Stimulated activated naive CD8-positive, alpha-beta T cell treated with anti-CD3 and anti-CD28 coated beads, Interleukin-15, Interleukin-2, amounts not matched to agents 100 ng/mL and 50 ng/mL, for 24 hours (primary cell): ENCODE data around the gene PKP1.

Experiments
- H3K27ac Mint-ChIP-seq: one replicate; pipeline ENCODE4 v1.8.0; 2021; ENCODE audit warnings: mild to moderate bottlenecking, mixed read lengths
- H3K27me3 Mint-ChIP-seq: one replicate; pipeline ENCODE4 v1.8.0; 2021; ENCODE audit warnings: mixed read lengths
- H3K36me3 Mint-ChIP-seq: one replicate; pipeline ENCODE4 v1.8.0; 2021; ENCODE audit warnings: low read depth, mixed read lengths
- H3K4me1 Mint-ChIP-seq: one replicate; pipeline ENCODE4 v1.8.0; 2021; ENCODE audit warnings: low read depth, mixed read lengths
- H3K4me3 Mint-ChIP-seq: one replicate; pipeline ENCODE4 v1.8.0; 2021; ENCODE audit warnings: mild to moderate bottlenecking, mixed read lengths
- H3K9me3 Mint-ChIP-seq: one replicate; pipeline ENCODE4 v1.8.0; 2021; ENCODE audit warnings: mixed read lengths

Gene PKP1

GRCh38 chr1:201332616-201333335, 49.5 kb downstream of the PKP1 start:
- no peaks in the 10 kb centered on the region for H3K9me3 Mint-ChIP-seq
- no peaks in the 10 kb centered on the region for H3K36me3 Mint-ChIP-seq
- H3K27me3 Mint-ChIP-seq = no peaks in the 10 kb centered on the region
- no peak overlapping the region for H3K27ac Mint-ChIP-seq
- no peak overlapping the region for H3K4me3 Mint-ChIP-seq
- no peaks in the 10 kb centered on the region for H3K4me1 Mint-ChIP-seq

GRCh38 chr1:201334325-201335173, 51.2 kb downstream of the PKP1 start:
- Mint-ChIP-seq H3K4me3 (no peak overlapping the region), H3K4me1 (no peaks in the 10 kb centered on the region), H3K36me3 (no peaks in the 10 kb centered on the region), H3K27me3 (peaks cover 4% of the 10 kb centered on the region), H3K9me3 (no peaks in the 10 kb centered on the region), H3K27ac (no peak overlapping the region)

GRCh38 chr1:201335174-201335870, 52.0 kb downstream of the PKP1 start:
- H3K36me3 Mint-ChIP-seq = no peaks in the 10 kb centered on the region
- H3K9me3 Mint-ChIP-seq = no peaks in the 10 kb centered on the region
- no peak overlapping the region for H3K4me3 Mint-ChIP-seq
- no peak overlapping the region for H3K27ac Mint-ChIP-seq
- H3K27me3 Mint-ChIP-seq = peaks cover 4% of the 10 kb centered on the region
- no peaks in the 10 kb centered on the region for H3K4me1 Mint-ChIP-seq

- H3K27ac Mint-ChIP-seq = no peak overlapping the region
- H3K36me3 Mint-ChIP-seq = no peaks in the 10 kb centered on the region
- no peak overlapping the region for H3K4me3 Mint-ChIP-seq
- peaks cover 4% of the 10 kb centered on the region for H3K27me3 Mint-ChIP-seq
- no peaks in the 10 kb centered on the region for H3K9me3 Mint-ChIP-seq
- H3K4me1 Mint-ChIP-seq = no peaks in the 10 kb centered on the region
These were observed 52.6 kb downstream of the PKP1 start for GRCh38 chr1:201335901-201336300.

GRCh38 chr1:201336711-201337450, 53.6 kb downstream of the PKP1 start:
- H3K27me3 Mint-ChIP-seq = peaks cover 10% of the 10 kb centered on the region
- H3K27ac Mint-ChIP-seq = no peak overlapping the region
- H3K9me3 Mint-ChIP-seq = no peaks in the 10 kb centered on the region
- H3K4me3 Mint-ChIP-seq = no peak overlapping the region
- no peaks in the 10 kb centered on the region for H3K36me3 Mint-ChIP-seq
- no peaks in the 10 kb centered on the region for H3K4me1 Mint-ChIP-seq

GRCh38 chr1:201341377-201341776, 58.1 kb downstream of the PKP1 start:
- Mint-ChIP-seq H3K4me3 (no peak overlapping the region), H3K27ac (no peak overlapping the region), H3K4me1 (no peaks in the 10 kb centered on the region), H3K27me3 (peaks cover 14% of the 10 kb centered on the region), H3K9me3 (no peaks in the 10 kb centered on the region), H3K36me3 (no peaks in the 10 kb centered on the region)

GRCh38 chr1:201344206-201345080, 61.1 kb downstream of the PKP1 start:
- H3K4me1 Mint-ChIP-seq = no peaks in the 10 kb centered on the region

GRCh38 chr1:201345081-201345355, 61.7 kb downstream of the PKP1 start:
- Mint-ChIP-seq H3K27ac (no peak overlapping the region), H3K4me1 (no peaks in the 10 kb centered on the region), H3K9me3 (no peaks in the 10 kb centered on the region), H3K4me3 (no peak overlapping the region), H3K36me3 (no peaks in the 10 kb centered on the region), H3K27me3 (peaks cover 29% of the 10 kb centered on the region)

More at GRCh38 chr1:201344206-201345080, 61.1 kb downstream of the PKP1 start:
- Mint-ChIP-seq H3K36me3 (no peaks in the 10 kb centered on the region), H3K4me3 (no peak overlapping the region), H3K9me3 (no peaks in the 10 kb centered on the region), H3K27ac (no peak overlapping the region), H3K27me3 (peaks cover 27% of the 10 kb centered on the region)

GRCh38 chr1:201346337-201346939, 63.1 kb downstream of the PKP1 start:
- no peak overlapping the region for H3K4me3 Mint-ChIP-seq
- no peaks in the 10 kb centered on the region for H3K4me1 Mint-ChIP-seq
- peaks cover 29% of the 10 kb centered on the region for H3K27me3 Mint-ChIP-seq
- H3K27ac Mint-ChIP-seq = no peak overlapping the region
- no peaks in the 10 kb centered on the region for H3K36me3 Mint-ChIP-seq
- no peaks in the 10 kb centered on the region for H3K9me3 Mint-ChIP-seq

GRCh38 chr1:201346987-201347386, 63.7 kb downstream of the PKP1 start:
- H3K9me3 Mint-ChIP-seq = no peaks in the 10 kb centered on the region
- H3K4me1 Mint-ChIP-seq = no peaks in the 10 kb centered on the region
- no peaks in the 10 kb centered on the region for H3K36me3 Mint-ChIP-seq
- peaks cover 34% of the 10 kb centered on the region for H3K27me3 Mint-ChIP-seq
- no peak overlapping the region for H3K27ac Mint-ChIP-seq
- H3K4me3 Mint-ChIP-seq = no peak overlapping the region

- Mint-ChIP-seq H3K36me3 (no peaks in the 10 kb centered on the region), H3K27me3 (peaks cover 37% of the 10 kb centered on the region), H3K4me3 (no peak overlapping the region), H3K9me3 (no peaks in the 10 kb centered on the region), H3K4me1 (no peaks in the 10 kb centered on the region), H3K27ac (no peak overlapping the region)
These were observed 64.3 kb downstream of the PKP1 start for GRCh38 chr1:201347498-201348210.

GRCh38 chr1:201348211-201348566, 64.9 kb downstream of the PKP1 start:
- Mint-ChIP-seq H3K27me3 (peaks cover 37% of the 10 kb centered on the region), H3K9me3 (no peaks in the 10 kb centered on the region), H3K4me1 (no peaks in the 10 kb centered on the region), H3K36me3 (no peaks in the 10 kb centered on the region), H3K27ac (no peak overlapping the region), H3K4me3 (no peak overlapping the region)

- Mint-ChIP-seq H3K4me3 (no peak overlapping the region), H3K27me3 (peaks cover 37% of the 10 kb centered on the region), H3K36me3 (no peaks in the 10 kb centered on the region), H3K27ac (no peak overlapping the region), H3K4me1 (no peaks in the 10 kb centered on the region), H3K9me3 (no peaks in the 10 kb centered on the region)
These were observed 65.8 kb downstream of the PKP1 start for GRCh38 chr1:201349092-201349491.
